GM19395 (cell line): Measurements from ENCODE around the gene TMEM139.

Experiments
- ATAC-seq: cut with Tn5 transposase; IDR thresholded peaks from one replicate; pipeline ENCODE4 v1.9.1; 2021; ENCODE audit warnings: mild to moderate bottlenecking, moderate library complexity; ENCODE audit not compliant: unreplicated experiment

Gene TMEM139

GRCh38 chr7:143321734-143322133, 37.0 kb downstream of the TMEM139 start:
- ATAC-seq = no peak

- ATAC-seq = no peak
Observed at GRCh38 chr7:143322760-143323633, 38.2 kb downstream of the TMEM139 start.

DNA sequence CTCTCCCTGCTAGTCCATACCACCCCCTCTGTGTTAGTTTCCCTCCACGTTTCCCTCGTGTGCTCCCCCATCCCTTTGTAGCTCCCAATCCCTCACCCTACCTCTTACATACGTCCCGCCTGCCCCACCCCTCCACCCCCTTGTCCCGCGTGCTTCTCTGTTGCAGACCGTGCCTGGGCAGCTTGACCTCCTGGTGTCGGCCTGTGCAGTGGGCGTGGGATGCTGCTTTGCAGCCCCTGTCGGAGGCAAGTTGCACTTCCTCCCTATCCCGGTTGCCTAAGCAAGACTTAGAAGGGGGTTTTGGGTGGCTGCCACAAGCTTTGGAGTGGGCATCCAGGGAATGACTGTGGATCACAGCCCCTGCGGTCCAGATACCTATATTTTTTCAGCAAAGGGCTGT, 38.9 kb downstream of the TMEM139 start:
- ATAC-seq = no peak

- peak; percentile 52 for ATAC-seq
Observed at GRCh38 chr7:143325240-143325639, 40.5 kb downstream of the TMEM139 start.

GRCh38 chr7:143327903-143328302, 43.1 kb downstream of the TMEM139 start:
- no peak for ATAC-seq

DNA sequence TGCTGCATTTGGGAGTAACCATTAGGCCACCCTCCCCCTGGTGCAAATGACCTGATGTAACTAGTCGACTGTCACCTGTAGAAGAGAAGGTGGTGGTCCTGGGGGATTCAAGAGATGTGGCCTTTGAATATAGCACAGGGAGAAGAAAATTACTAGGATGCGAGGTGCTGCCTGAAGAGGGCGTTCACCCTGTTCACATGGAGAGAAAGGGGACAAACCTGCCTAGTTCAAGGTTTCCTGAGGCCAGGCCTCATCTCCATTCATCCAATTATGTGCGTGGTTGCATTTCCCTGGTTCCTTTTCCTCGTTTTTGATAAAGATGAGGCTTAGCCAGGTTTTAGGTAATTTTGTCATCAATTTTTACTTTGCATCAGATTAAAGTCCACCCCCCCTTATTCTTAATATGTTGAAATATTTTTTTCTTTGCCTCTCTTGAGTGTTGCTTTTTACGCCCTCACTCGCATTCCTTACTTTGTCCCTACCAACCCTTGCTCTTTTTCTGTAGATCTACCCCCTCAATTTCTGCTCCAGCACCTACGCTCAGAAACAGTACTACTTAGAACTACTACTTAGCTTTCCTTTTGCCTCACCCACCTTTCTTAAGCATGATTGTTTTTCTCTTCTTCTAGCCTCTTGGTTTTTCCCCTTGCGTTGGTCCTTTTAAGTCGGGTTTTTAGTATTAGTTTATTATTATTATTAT, 44.9 kb downstream of the TMEM139 start:
- ATAC-seq = no peak

GRCh38 chr7:143331179-143331801, 46.5 kb downstream of the TMEM139 start:
- no peak for ATAC-seq

GRCh38 chr7:143334244-143334643, 49.5 kb downstream of the TMEM139 start:
- ATAC-seq = no peak

GRCh38 chr7:143337216-143337615, 52.5 kb downstream of the TMEM139 start:
- ATAC-seq = no peak
